ENCODE data around the gene UBE2K.

Gene UBE2K

DNA sequence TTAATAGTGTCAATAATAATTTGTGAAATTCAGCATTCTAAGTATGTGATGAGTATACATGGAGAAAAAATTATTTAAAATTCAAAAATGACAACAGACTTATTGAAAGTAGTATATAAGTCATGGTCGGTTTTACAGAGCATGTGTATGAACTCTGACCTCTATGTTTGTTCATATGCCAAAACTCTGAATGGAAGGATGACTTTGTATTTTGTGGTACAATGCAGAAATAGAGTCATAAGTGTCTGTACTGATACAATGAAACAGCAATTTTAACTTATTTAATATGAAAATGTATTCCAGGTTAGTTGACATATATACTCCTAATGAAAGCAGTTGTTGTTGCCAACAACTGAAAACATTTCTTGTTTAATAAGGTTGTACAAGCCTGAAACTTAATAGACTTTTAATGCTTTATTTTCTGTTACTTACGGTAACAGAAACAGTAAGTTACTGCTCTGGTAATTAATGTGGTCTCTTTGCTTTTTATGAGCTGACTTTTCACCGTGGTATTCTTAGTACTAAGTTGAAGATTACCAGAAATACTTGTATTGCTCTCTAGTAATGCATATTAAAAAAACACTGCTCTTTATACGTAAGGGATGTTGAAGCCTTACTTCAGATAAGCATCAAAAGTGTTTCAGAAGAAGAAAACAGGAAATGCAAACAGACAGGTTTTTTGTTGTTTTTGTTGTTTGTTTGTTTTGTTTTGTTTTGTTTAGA lies 1.9 kb downstream of the UBE2K start:
- no peak for TF ChIP-seq SIN3A (IDR thresholded peaks at IDR 0.05; ENCODE audit: borderline replicate concordance, insufficient read depth, low read length)
- TF ChIP-seq TAF1 (IDR thresholded peaks at IDR 0.05; ENCODE audit: borderline replicate concordance, insufficient read depth, low read length): no peak
- TF ChIP-seq POLR2AphosphoS5 (IDR thresholded peaks at IDR 0.05; ENCODE audit: low read depth, low read length): no peak
- TF ChIP-seq, protein P1, sequence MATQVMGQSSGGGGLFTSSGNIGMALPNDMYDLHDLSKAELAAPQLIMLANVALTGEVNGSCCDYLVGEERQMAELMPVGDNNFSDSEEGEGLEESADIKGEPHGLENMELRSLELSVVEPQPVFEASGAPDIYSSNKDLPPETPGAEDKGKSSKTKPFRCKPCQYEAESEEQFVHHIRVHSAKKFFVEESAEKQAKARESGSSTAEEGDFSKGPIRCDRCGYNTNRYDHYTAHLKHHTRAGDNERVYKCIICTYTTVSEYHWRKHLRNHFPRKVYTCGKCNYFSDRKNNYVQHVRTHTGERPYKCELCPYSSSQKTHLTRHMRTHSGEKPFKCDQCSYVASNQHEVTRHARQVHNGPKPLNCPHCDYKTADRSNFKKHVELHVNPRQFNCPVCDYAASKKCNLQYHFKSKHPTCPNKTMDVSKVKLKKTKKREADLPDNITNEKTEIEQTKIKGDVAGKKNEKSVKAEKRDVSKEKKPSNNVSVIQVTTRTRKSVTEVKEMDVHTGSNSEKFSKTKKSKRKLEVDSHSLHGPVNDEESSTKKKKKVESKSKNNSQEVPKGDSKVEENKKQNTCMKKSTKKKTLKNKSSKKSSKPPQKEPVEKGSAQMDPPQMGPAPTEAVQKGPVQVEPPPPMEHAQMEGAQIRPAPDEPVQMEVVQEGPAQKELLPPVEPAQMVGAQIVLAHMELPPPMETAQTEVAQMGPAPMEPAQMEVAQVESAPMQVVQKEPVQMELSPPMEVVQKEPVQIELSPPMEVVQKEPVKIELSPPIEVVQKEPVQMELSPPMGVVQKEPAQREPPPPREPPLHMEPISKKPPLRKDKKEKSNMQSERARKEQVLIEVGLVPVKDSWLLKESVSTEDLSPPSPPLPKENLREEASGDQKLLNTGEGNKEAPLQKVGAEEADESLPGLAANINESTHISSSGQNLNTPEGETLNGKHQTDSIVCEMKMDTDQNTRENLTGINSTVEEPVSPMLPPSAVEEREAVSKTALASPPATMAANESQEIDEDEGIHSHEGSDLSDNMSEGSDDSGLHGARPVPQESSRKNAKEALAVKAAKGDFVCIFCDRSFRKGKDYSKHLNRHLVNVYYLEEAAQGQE (IDR thresholded peaks at IDR 0.05; ENCODE audit: insufficient read depth in 1 of 2, low read depth in 2 of 2, low read length in 2 of 2): no peak
- TF ChIP-seq FOXP2 (optimal IDR thresholded peaks at IDR 0.05; ENCODE audit: borderline replicate concordance, extremely low read depth, extremely low read length, insufficient read depth): no peak

DNA sequence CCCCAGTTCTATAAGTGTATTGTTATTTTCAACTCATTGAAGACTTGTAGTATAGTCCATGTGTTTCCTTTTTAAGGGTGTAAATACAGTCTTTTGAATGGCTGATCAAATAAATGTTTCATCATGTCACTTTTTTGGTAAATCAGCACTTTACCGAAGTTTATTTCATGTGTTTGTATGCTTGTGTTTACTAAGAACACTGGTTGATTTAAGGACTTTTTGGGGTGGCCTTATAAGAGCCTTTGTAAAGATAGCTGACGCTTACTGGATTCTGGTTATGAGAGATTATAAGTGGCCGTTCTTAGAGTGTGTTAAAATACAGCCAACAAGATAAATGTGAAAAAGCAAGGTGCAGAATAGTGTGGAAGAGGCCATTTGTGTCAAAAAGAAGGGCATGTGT lies 2.6 kb downstream of the UBE2K start:
- TF ChIP-seq TAF1 (IDR thresholded peaks at IDR 0.05; ENCODE audit: borderline replicate concordance, insufficient read depth, low read length) (no peak), SIN3A (IDR thresholded peaks at IDR 0.05; ENCODE audit: borderline replicate concordance, insufficient read depth, low read length) (no peak), FOXP2 (optimal IDR thresholded peaks at IDR 0.05; ENCODE audit: borderline replicate concordance, extremely low read depth, extremely low read length, insufficient read depth) (no peak), POLR2AphosphoS5 (IDR thresholded peaks at IDR 0.05; ENCODE audit: low read depth, low read length) (no peak)
- TF ChIP-seq, protein P1 (IDR thresholded peaks at IDR 0.05; ENCODE audit: insufficient read depth in 1 of 2, low read depth in 2 of 2, low read length in 2 of 2): no peak

DNA sequence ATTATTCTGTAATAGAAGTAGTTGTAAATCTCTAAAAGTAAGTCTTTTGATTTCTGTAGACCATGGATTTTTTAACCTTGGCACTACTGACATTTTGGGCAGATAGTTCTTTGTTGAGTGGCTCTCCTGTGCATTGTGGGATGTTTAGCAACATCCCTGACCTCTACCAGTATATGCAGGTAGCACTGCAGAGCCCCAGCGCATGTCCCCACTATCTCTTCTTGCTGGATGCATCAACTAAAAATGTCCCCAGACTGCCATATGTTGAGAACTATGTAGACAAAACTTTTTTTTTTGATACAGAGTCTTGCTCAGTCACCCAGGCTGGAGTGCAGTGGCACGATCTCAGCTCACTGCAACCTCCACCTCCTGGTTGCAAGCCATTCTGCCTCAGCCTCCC lies 4.8 kb downstream of the UBE2K start:
- TF ChIP-seq TAF1 (IDR thresholded peaks at IDR 0.05; ENCODE audit: borderline replicate concordance, insufficient read depth, low read length) (no peak), POLR2AphosphoS5 (IDR thresholded peaks at IDR 0.05; ENCODE audit: low read depth, low read length) (no peak), FOXP2 (optimal IDR thresholded peaks at IDR 0.05; ENCODE audit: borderline replicate concordance, extremely low read depth, extremely low read length, insufficient read depth) (no peak), SIN3A (IDR thresholded peaks at IDR 0.05; ENCODE audit: borderline replicate concordance, insufficient read depth, low read length) (no peak)
- TF ChIP-seq, protein P1 (IDR thresholded peaks at IDR 0.05; ENCODE audit: insufficient read depth in 1 of 2, low read depth in 2 of 2, low read length in 2 of 2): no peak

DNA sequence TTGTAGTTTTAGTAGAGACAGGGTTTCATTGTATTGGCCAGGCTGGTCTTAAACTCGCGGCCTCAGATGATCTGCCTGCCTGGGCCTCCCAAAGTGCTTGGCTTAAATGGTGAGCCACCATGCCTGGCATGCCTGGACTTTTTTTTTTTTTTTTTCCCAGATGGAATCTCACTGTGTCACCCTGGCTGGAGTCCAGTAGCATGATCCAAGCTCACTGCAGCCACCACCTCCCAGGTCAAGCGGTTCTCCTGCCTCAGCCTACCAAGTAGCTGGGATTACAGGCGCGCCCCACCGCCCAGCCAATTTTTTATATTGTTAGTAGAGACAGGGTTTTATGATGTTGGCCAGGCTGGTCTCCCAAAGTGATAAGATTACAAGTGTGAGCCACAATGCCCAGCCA lies 8.4 kb downstream of the UBE2K start:
- TF ChIP-seq POLR2AphosphoS5 (IDR thresholded peaks at IDR 0.05; ENCODE audit: low read depth, low read length): no peak
- no peak for TF ChIP-seq SIN3A (IDR thresholded peaks at IDR 0.05; ENCODE audit: borderline replicate concordance, insufficient read depth, low read length)
- TF ChIP-seq FOXP2 (optimal IDR thresholded peaks at IDR 0.05; ENCODE audit: borderline replicate concordance, extremely low read depth, extremely low read length, insufficient read depth): no peak
- TF ChIP-seq TAF1 (IDR thresholded peaks at IDR 0.05; ENCODE audit: borderline replicate concordance, insufficient read depth, low read length): no peak
- TF ChIP-seq, protein P1 (IDR thresholded peaks at IDR 0.05; ENCODE audit: insufficient read depth in 1 of 2, low read depth in 2 of 2, low read length in 2 of 2): no peak

Measured in PFSK-1 (cell line).